ENCODE results near the gene CYSLTR1. TPM values are rescaled to one million over a fixed set of nuclear protein-coding genes. Genes with fewer than 3 reads are reported as not detected.
"Not testable (repeated sequence)": the region's sequence is repeated elsewhere in the genome, so short reads cannot be mapped to it uniquely, and the experiment has no call there.

CYSLTR1 gene, protein sequence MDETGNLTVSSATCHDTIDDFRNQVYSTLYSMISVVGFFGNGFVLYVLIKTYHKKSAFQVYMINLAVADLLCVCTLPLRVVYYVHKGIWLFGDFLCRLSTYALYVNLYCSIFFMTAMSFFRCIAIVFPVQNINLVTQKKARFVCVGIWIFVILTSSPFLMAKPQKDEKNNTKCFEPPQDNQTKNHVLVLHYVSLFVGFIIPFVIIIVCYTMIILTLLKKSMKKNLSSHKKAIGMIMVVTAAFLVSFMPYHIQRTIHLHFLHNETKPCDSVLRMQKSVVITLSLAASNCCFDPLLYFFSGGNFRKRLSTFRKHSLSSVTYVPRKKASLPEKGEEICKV
- total RNA-seq = 3.8 TPM

DNA sequence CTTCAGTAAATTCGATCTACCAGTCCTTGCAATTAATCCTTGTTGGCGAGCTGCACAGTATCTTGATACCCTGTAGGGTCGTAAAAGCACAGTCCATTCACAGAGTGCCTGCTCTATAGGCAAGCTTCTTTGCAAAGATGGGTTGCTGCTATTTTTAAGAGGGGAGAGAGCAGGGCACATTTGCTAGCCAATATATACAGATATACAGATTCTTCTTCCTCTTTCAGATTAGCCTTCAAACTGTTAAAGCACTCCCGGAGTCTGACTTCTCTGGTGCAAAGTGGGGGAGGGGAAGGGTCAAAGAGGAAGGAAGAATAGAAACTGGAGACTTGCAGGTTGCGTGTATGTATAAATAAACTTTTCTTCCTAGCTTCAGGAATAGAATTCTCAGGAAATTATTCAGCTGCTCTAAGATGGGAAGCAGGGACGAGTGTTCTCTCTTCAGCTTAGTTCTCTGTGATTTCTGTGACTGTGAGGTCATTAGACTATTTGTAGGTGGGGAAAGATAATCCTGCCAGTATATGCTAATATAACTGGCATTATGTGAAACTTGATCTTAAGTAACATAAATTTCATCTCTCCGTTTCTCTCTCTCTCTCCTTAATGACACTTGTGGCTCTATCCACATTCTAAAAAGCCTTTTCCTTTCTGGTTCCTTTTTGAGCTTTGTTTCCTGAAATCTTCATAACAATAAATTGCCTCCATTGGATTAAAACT lies at the start of gene CYSLTR1:
CYSLTR1 (minus strand) TSS at position 242 of the 717 bp plus-strand sequence. CDS start 53,865 bp downstream, outside the sequence.
- DNase-seq (ENCODE audit: low spot score) = no peak

GRCh38 chrX:78377186-78377585 lies 49.8 kb upstream of the CYSLTR1 start:
- DNase-seq (ENCODE audit: low spot score) = no peak

GRCh38 chrX:78375894-78376293 lies 48.5 kb upstream of the CYSLTR1 start:
- DNase-seq (ENCODE audit: low spot score) = no peak

- DNase-seq (ENCODE audit: low spot score) = no peak
These were observed 39.2 kb upstream of the CYSLTR1 start for GRCh38 chrX:78366576-78366975.

DNA sequence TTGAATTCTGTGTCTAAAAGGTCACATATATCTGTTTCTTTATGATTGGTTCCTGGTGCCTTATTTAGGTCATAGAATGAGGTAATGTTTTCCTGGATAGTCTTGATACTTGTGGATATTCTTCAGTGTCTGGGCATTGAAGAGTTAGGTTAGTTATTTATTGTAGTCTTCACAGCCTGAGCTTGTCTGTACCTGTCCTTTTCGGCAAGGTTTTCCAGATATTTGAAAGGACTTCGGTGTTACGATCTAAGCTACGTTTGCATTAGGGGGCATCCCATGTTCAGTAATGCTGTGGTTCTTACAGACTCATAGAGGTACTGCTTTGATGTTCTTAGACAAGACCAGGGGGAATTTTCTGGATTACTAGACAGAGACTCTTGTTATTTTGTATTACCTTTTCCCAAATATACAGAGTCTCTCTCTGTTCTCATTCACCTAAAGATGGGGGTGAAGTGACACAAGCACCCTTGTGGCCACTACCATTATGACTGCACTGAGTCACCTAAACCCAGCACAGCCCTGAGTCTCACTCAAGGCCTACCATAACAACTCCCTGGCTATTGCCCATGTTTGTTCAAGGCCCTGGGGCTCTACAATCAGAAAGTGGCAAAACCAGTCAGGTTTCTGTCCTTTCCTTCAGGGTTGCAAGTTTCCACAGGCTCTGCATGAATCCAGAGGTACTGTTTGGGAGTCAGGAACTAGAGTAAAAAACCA lies 30.1 kb upstream of the CYSLTR1 start:
- no peak for DNase-seq (ENCODE audit: low spot score)

DNA sequence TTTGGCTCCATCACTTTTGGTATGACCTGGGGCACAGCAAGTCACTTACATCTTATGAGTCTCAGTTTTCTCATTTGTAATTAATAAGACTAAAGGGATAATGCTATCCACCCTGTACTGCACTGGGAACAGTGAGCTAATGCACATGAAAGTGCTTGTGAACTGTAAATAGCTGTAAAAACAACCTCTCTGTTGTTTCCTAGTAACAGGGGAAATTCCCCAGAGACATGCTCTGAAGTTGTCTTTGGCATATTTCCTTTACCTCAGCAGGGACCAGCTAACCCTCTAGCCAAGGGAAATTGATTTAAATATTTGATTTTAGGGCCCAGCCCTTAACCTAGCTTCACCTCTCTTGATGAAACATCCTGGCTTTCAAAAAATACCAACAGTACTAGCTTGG lies 6.1 kb upstream of the CYSLTR1 start:
- DNase-seq (ENCODE audit: low spot score) = no peak

- DNase-seq (ENCODE audit: low spot score) = no peak
These were observed 4.3 kb upstream of the CYSLTR1 start for GRCh38 chrX:78331708-78332107.

DNA sequence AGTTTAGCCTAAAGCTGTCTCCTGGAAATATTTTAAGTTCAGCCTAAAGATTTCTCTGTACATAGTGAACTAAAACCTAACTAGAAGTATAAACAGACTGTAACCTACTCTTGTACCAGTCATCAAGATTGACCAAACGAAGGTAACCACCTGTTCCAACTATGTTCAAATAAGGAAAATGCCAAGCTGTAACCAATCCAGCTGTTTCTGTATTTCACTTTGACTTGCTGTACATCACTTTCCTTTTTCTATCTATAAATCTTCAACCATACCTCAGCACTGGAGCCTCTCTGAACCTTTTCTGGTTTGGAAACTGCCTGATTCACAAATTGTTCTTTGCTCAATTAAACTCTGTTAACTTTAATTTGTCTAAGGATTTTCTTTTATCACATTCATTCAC lies 3.1 kb upstream of the CYSLTR1 start:
- no peak for DNase-seq (ENCODE audit: low spot score)

DNA sequence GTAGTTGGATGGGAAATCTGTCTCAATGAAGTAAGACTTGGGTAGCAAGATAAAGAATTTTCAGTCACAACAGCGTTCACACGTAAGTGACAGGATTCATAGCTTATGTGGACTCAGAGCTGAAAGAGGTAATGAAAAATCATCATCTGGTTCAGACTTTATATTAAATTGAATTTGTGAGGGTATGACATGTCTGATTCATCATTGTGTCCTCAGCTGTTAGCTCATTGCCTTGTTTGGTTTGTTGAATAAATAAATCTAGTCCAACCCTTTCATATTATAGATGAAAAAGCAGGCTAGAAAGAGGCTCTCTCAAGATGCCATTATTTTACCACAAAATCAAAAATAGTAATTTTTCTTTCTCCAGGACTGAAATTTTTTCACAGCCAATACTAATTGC lies 2.7 kb upstream of the CYSLTR1 start:
- no peak for DNase-seq (ENCODE audit: low spot score)

GRCh38 chrX:78329486-78329885 lies 2.1 kb upstream of the CYSLTR1 start:
- DNase-seq (ENCODE audit: low spot score) = no peak

- DNase-seq (ENCODE audit: low spot score) = no peak
These were observed 1.0 kb downstream of the CYSLTR1 start for GRCh38 chrX:78326401-78326800.

GRCh38 chrX:78322863-78323262 lies 4.5 kb downstream of the CYSLTR1 start:
- DNase-seq (ENCODE audit: low spot score) = no peak

DNA sequence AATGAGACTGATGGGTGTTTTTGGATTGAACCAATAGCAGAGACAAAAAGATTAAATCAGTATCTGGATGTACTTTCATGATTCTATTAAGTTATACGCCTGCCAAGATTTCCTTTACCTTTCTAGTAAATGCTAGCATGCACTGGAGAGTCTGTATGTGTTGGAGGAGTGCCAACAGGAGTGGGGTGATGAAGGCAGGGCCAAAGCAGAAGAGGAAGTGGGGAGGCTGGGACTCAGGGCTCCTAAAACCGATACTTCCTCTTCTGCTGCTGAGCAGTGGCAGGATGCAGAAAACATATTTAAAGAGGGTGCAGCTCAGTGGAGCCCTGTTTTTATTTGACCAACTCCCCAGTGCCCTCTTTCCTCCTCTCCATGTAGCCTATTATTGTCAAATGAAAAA lies 5.6 kb downstream of the CYSLTR1 start:
- peak; percentile 75 for DNase-seq (ENCODE audit: low spot score)

DNA sequence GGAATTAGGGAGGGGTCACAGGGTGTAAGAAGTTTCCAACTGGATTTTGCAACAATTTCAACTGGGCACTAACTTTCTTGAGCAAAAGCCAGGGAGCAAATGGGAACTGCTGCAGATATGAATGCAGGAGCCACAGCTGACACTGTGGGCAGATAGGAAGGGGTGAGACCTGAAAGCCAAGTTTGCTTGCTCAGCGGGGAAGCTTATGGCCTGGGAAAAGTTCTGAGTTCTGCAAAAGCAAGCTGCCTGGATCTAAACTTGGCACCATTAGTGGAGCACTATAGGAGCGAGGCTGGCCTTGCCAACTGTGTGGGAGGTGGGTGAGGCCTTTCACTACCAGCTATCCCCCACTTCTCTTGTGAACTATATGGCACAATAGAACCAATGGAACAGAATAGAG lies 11.1 kb downstream of the CYSLTR1 start:
- no peak for DNase-seq (ENCODE audit: low spot score)

DNA sequence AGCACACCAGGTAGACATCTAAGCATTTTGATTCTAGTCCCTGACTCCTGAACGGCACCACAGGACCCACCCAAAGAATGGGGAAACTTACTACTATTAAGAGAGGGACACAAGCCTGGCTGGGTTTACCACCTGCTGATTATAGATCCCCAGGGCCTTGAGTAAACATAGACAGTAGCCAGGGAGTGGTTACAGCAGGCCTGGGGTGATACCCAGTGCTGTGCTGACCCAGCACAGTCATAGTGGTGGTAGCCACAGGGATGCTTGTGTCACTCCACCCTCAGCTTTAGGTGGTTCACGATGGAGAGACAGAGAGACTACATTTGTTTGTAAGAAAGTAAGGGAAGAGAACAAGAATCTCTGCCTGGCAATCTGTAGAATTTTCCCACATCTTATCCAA lies 11.7 kb downstream of the CYSLTR1 start:
- no peak for DNase-seq (ENCODE audit: low spot score)

- no peak for DNase-seq (ENCODE audit: low spot score)
These were observed 12.8 kb downstream of the CYSLTR1 start for GRCh38 chrX:78314561-78314960.

GRCh38 chrX:78313526-78313925 lies 13.9 kb downstream of the CYSLTR1 start:
- no peak for DNase-seq (ENCODE audit: low spot score)

DNA sequence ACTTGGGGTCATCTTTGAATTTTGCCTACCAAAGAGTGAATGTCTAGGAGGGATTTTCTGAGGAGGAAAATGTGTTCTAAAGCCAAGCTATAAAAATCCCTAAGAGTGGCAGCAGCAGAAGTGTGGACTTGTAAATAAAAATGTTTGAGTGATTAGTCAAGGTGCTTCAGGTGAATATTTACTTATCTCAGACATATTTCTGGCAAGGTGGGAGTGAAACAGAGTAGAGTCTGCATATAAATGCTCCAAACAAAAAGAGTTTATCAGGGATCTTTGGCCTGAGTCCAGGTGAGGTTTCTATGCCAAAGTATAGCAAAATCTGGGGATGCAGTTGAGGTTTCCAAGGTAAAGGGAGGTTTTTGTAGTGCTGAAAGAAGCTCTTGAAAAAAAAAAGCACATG lies 19.7 kb downstream of the CYSLTR1 start:
- no peak for DNase-seq (ENCODE audit: low spot score)

DNA sequence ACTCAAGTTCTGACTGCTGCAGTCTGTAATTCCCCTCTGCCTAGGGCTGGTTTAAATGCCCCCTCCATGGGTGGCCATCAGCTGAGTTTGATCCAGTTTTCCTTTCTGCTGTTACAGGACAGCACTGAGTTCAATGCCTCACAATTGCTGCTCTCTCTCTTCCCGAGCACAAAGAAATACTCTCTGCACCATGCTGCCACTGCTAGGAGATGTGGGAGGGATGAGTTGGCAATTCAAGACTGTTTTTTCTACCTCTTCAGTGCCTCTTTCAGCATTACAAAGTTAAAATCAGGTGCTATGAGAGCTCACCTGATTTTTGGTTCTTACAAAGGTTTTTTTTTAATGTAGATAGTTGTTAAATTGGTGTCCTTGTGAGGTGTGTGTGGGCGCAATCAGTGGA lies 24.3 kb downstream of the CYSLTR1 start:
- no peak for DNase-seq (ENCODE audit: low spot score)

DNA sequence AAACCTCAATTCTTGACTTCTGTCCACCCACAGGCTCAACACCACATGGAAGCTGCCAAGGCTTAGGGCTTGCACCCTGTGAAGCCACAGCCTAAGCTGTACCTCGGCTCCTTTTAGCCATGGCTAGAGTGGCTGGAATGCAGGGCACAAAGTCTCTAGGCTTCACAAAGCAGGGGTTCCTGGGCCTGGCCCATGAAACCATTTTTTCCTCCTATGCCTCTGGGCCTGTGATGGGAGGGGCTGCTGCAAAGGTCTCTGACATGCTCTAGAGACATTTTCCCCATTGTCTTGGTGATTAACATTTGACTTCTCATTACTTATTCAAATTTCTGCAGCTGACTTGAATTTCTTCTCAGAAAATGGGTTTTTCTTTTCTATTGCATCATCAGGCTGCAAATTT lies 26.5 kb downstream of the CYSLTR1 start:
- not testable (repeated sequence) for DNase-seq (ENCODE audit: low spot score)

GRCh38 chrX:78283511-78283910 lies 43.9 kb downstream of the CYSLTR1 start:
- no peak for DNase-seq (ENCODE audit: low spot score)

GRCh38 chrX:78237127-78237526 lies 90.3 kb downstream of the CYSLTR1 start:
- no peak for DNase-seq (ENCODE audit: low spot score)

DNA sequence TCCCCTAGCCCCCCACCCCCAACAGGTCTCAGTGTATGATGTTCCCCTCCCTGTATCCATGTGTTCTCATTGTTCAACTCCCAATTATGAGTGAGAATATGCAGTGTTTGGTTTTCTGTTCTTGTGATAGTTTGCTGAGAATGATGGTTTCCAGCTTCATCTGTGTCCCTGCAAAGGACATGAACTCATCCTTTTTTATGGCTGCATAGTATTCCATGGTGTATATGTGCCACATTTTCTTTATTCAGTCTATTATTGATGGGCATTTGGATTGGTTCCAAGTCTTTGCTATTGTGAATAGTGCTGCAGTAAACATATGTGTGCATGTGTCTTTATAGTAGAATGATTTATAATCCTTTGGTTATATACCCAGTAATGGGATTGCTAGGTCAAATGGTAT lies 101.4 kb downstream of the CYSLTR1 start:
- not testable (repeated sequence) for DNase-seq (ENCODE audit: low spot score)
